Mesodermal cell (in vitro differentiated cells): Measurements from ENCODE around the gene GJB1. TPM values are rescaled to one million over a fixed set of nuclear protein-coding genes. Genes with fewer than 3 reads are reported as not detected.
A peak's percentile ranks its signal among the peaks of the same experiment; 100 is the strongest.
"Not testable (repeated sequence)": the region's sequence is repeated elsewhere in the genome, so short reads cannot be mapped to it uniquely, and the experiment has no call there.

Experiments used
- H3K27ac ChIP-seq: 2 replicates; pipeline ENCODE4 v1.7.0; 2013; ENCODE audit warnings: mild to moderate bottlenecking, low read depth, low read length, moderate library complexity; ENCODE audit not compliant: severe bottlenecking
- H3K36me3 ChIP-seq: 2 replicates; pipeline ENCODE4 v1.7.1; 2013; ENCODE audit warnings: mild to moderate bottlenecking, low read length, moderate library complexity; ENCODE audit not compliant: control insufficient read depth, insufficient read depth
- H3K4me1 ChIP-seq: one replicate; pipeline ENCODE4 v1.7.1; 2013; ENCODE audit warnings: mild to moderate bottlenecking, low read length; ENCODE audit not compliant: insufficient read depth, control insufficient read depth, poor library complexity, severe bottlenecking
- H3K4me3 ChIP-seq: 2 replicates; pipeline ENCODE4 v1.7.0; 2013; ENCODE audit warnings: low read length, control low read depth, mild to moderate bottlenecking; ENCODE audit not compliant: insufficient read depth, poor library complexity, severe bottlenecking; ENCODE audit errors: extremely low read depth
- H3K9me3 ChIP-seq: 2 replicates; pipeline ENCODE4 v1.7.1; 2013; ENCODE audit warnings: mild to moderate bottlenecking, low read length, moderate library complexity; ENCODE audit not compliant: control insufficient read depth
- WGBS, 2 experiments: methylation state at CpG; one replicate each; pipeline ENCODE4 v1.1.5; 2013; ENCODE audit warnings: missing lambda C conversion rate in 2 of 2; ENCODE audit not compliant: insufficient coverage in 2 of 2; 5-methylcytosine and 5-hydroxymethylcytosine counted together
- polyA plus RNA-seq, 2 experiments: library from polyadenylated mRNA; stranded (reverse); fragments of 50-300 nt; gene quantifications; one replicate each; pipeline ENCODE4 v1.2.3, GENCODE V29; 2013

Gene GJB1
- polyA plus RNA-seq (2013, experiment 1 of 2), result not detected
- polyA plus RNA-seq (2013, experiment 2 of 2), result not detected

GRCh38 chrX:71222929-71223328 lies at the start of gene GJB1:
Gene GJB1 (plus strand): TSS chrX:71223224. CDS start chrX:71223708, 484 bp downstream.
- Histone ChIP-seq H3K4me1 (no peaks in the 10 kb centered on the region), H3K36me3 (no peaks in the 10 kb centered on the region), H3K9me3 (no peaks in the 10 kb centered on the region), H3K27ac (no peak within 1 kb of the TSS), H3K4me3 (no peak within 1 kb of the TSS)
- 89% methylated on average over 7 of the region's 18 CpGs; no CpG with 5 or more reads in 1 of the 2 experiments for WGBS, 2 experiments

- H3K27ac ChIP-seq, result no peak overlapping the region
- 100% methylated on average over 1 of the region's 2 CpGs for WGBS, 2 experiments
- no peaks in the 10 kb centered on the region for H3K36me3 ChIP-seq
- H3K4me3 ChIP-seq, result no peak overlapping the region
- H3K9me3 ChIP-seq, result no peaks in the 10 kb centered on the region
- H3K4me1 ChIP-seq, result peaks cover 9% of the 10 kb centered on the region
Measured at GRCh38 chrX:71173440-71173839, 49.6 kb upstream of the GJB1 start.

GRCh38 chrX:71174795-71175194 lies 48.2 kb upstream of the GJB1 start:
- no peaks in the 10 kb centered on the region for H3K36me3 ChIP-seq
- no peaks in the 10 kb centered on the region for H3K9me3 ChIP-seq
- peaks cover 9% of the 10 kb centered on the region for H3K4me1 ChIP-seq
- H3K27ac ChIP-seq, result no peak overlapping the region
- H3K4me3 ChIP-seq, result no peak overlapping the region
- no CpG with 5 or more reads among the region's 1 CpG for WGBS, 2 experiments

- no peaks in the 10 kb centered on the region for H3K36me3 ChIP-seq
- H3K4me3 ChIP-seq, result no peak overlapping the region
- peaks cover 9% of the 10 kb centered on the region for H3K4me1 ChIP-seq
- no peak overlapping the region for H3K27ac ChIP-seq
- H3K9me3 ChIP-seq, result no peaks in the 10 kb centered on the region
- no CpG with 5 or more reads among the region's 5 CpGs for whole genome bisulfite sequencing, 2 experiments
Measured at GRCh38 chrX:71175531-71175930, 47.5 kb upstream of the GJB1 start.

GRCh38 chrX:71177327-71177726 lies 45.7 kb upstream of the GJB1 start:
- no CpG with 5 or more reads among the region's 3 CpGs for WGBS, 2 experiments
- no peaks in the 10 kb centered on the region for H3K9me3 ChIP-seq

GRCh38 chrX:71178908-71179307 lies 44.1 kb upstream of the GJB1 start:
- 0% methylated on average over 1 of the region's 4 CpGs; no CpG with 5 or more reads in 1 of the 2 experiments for WGBS, 2 experiments
- Histone ChIP-seq H3K4me3 (no peak overlapping the region), H3K4me1 (peaks cover 17% of the 10 kb centered on the region), H3K36me3 (no peaks in the 10 kb centered on the region), H3K27ac (no peak overlapping the region), H3K9me3 (no peaks in the 10 kb centered on the region)

More at GRCh38 chrX:71177327-71177726, 45.7 kb upstream of the GJB1 start:
- no peak overlapping the region for H3K27ac ChIP-seq
- no peak overlapping the region for H3K4me3 ChIP-seq
- H3K4me1 ChIP-seq, result peaks cover 9% of the 10 kb centered on the region
- H3K36me3 ChIP-seq, result no peaks in the 10 kb centered on the region

GRCh38 chrX:71180579-71181265 lies 42.3 kb upstream of the GJB1 start:
- H3K36me3 ChIP-seq, H3K27ac ChIP-seq, H3K4me3 ChIP-seq, H3K9me3 ChIP-seq: not testable (repeated sequence)
- WGBS, 2 experiments, result 62% methylated on average over 3 of the region's 9 CpGs; no CpG with 5 or more reads in 1 of the 2 experiments
- peaks cover 17% of the 10 kb centered on the region for H3K4me1 ChIP-seq

GRCh38 chrX:71181558-71181909 lies 41.5 kb upstream of the GJB1 start:
- WGBS, 2 experiments, result 50% methylated on average over 1 of the region's 10 CpGs; no CpG with 5 or more reads in 1 of the 2 experiments
- no peaks in the 10 kb centered on the region for H3K36me3 ChIP-seq
- H3K4me3 ChIP-seq, result peak overlapping the region; percentile 22
- peaks cover 17% of the 10 kb centered on the region for H3K4me1 ChIP-seq
- H3K9me3 ChIP-seq, result no peaks in the 10 kb centered on the region
- peak overlapping the region; percentile 76 for H3K27ac ChIP-seq

- WGBS, 2 experiments, result 0% methylated on average over 8 to 17 of the region's 42 CpGs
- H3K4me1 ChIP-seq, result peaks cover 15% of the 10 kb centered on the region
- peak overlapping the region; percentile 22 for H3K4me3 ChIP-seq
- H3K9me3 ChIP-seq, result no peaks in the 10 kb centered on the region
- peak overlapping the region; percentile 95 for H3K27ac ChIP-seq
- no peaks in the 10 kb centered on the region for H3K36me3 ChIP-seq
Measured at GRCh38 chrX:71181910-71182799, 40.9 kb upstream of the GJB1 start.

- Histone ChIP-seq H3K27ac (peak overlapping the region; percentile 95), H3K4me1 (peaks cover 8% of the 10 kb centered on the region), H3K36me3 (no peaks in the 10 kb centered on the region), H3K9me3 (no peaks in the 10 kb centered on the region), H3K4me3 (no peak overlapping the region)
- no CpG with 5 or more reads among the region's 2 CpGs for WGBS, 2 experiments
Measured at GRCh38 chrX:71182871-71183270, 40.2 kb upstream of the GJB1 start.
